Inflammatory macrophage treated with lipopolysaccharide for 4 hours (primary cell): ENCODE results near the gene TBL1XR1.

ENCODE experiments used
- DNase-seq: peaks from one replicate; pipeline ENCODE4 v3.0.0-alpha.2; 2020

TBL1XR1 gene

GRCh38 chr3:176994891-176995781 is 202.1 kb downstream of the TBL1XR1 start:
- DNase-seq: no peak

GRCh38 chr3:176994393-176994792 is 202.9 kb downstream of the TBL1XR1 start:
- DNase-seq: no peak

GRCh38 chr3:176992978-176993377 is 204.3 kb downstream of the TBL1XR1 start:
- no peak for DNase-seq

GRCh38 chr3:176992565-176992964 is 204.7 kb downstream of the TBL1XR1 start:
- no peak for DNase-seq

- DNase-seq: no peak
These were observed 208.5 kb downstream of the TBL1XR1 start for GRCh38 chr3:176988795-176989194.

- no peak for DNase-seq
These were observed 209.2 kb downstream of the TBL1XR1 start for GRCh38 chr3:176987901-176988650.

- DNase-seq: no peak
These were observed 218.8 kb downstream of the TBL1XR1 start for GRCh38 chr3:176978441-176978840.

GRCh38 chr3:176977331-176977730 is 220.0 kb downstream of the TBL1XR1 start:
- no peak for DNase-seq

GRCh38 chr3:176976586-176976985 is 220.7 kb downstream of the TBL1XR1 start:
- DNase-seq: no peak

GRCh38 chr3:176974279-176974678 is 223.0 kb downstream of the TBL1XR1 start:
- no peak for DNase-seq

- DNase-seq: peak; percentile 0
These were observed 225.6 kb downstream of the TBL1XR1 start for GRCh38 chr3:176971613-176972174.

- DNase-seq: no peak
These were observed 226.5 kb downstream of the TBL1XR1 start for GRCh38 chr3:176970770-176971169.

- no peak for DNase-seq
These were observed 227.8 kb downstream of the TBL1XR1 start for GRCh38 chr3:176969506-176969905.
